Nephron (organoid): ENCODE data around the gene PDZD11.
"Not testable (repeated sequence)": the region's sequence is repeated elsewhere in the genome, so short reads cannot be mapped to it uniquely, and the experiment has no call there.

Experiments
- H3K27ac Mint-ChIP-seq, 3 experiments: 2 replicates each; pipeline ENCODE4 v1.8.0; 2020; ENCODE audit warnings: mixed read lengths in 3 of 3, mild to moderate bottlenecking in 2 of 3, moderate library complexity in 1 of 3
- H3K27me3 Mint-ChIP-seq: 2 replicates; pipeline ENCODE4 v1.8.0; 2021; ENCODE audit warnings: low read depth, mild to moderate bottlenecking, moderate library complexity, mixed read lengths
- H3K36me3 Mint-ChIP-seq: 2 replicates; pipeline ENCODE4 v1.8.0; 2020; ENCODE audit warnings: low read depth, mixed read lengths
- H3K4me1 Mint-ChIP-seq: 2 replicates; pipeline ENCODE4 v1.8.0; 2020; ENCODE audit warnings: mixed read lengths
- H3K4me3 Mint-ChIP-seq, 3 experiments: 2 replicates each; pipeline ENCODE4 v1.8.0; 2020; ENCODE audit warnings: mild to moderate bottlenecking in 3 of 3, mixed read lengths in 3 of 3, moderate library complexity in 2 of 3
- H3K9me3 Mint-ChIP-seq: 2 replicates; pipeline ENCODE4 v1.8.0; 2020; ENCODE audit warnings: mixed read lengths
- CTCF ChIP-seq, 3 experiments: fragments of 200-600 bp; sonication (generic); IDR thresholded peaks; one replicate each; pipeline ENCODE4 v1.5.0; 2021; ENCODE audit warnings: antibody characterized with exemption in 3 of 3; ENCODE audit not compliant: unreplicated experiment in 3 of 3

The PDZD11 gene

GRCh38 chrX:70324326-70324725 is 34.6 kb upstream of the PDZD11 start:
- H3K27ac Mint-ChIP-seq = no peak overlapping the region
- peaks cover 2% of the 10 kb centered on the region for H3K9me3 Mint-ChIP-seq
- TF ChIP-seq CTCF (IDR thresholded peaks at IDR 0.05; ENCODE audit: unreplicated experiment in 3 of 3) = no peak
- peaks cover 9% of the 10 kb centered on the region for H3K4me1 Mint-ChIP-seq
- no peaks in the 10 kb centered on the region for H3K36me3 Mint-ChIP-seq
- H3K27me3 Mint-ChIP-seq = no peaks in the 10 kb centered on the region
- no peak overlapping the region for H3K4me3 Mint-ChIP-seq

- H3K4me1 Mint-ChIP-seq, H3K36me3 Mint-ChIP-seq, H3K9me3 Mint-ChIP-seq, H3K4me3 Mint-ChIP-seq, H3K27ac Mint-ChIP-seq, H3K27me3 Mint-ChIP-seq: not testable (repeated sequence)
Measured at GRCh38 chrX:70323628-70324027, 33.9 kb upstream of the PDZD11 start.

GRCh38 chrX:70322784-70323183 is 33.1 kb upstream of the PDZD11 start:
- Mint-ChIP-seq H3K27ac (no peak overlapping the region), H3K4me1 (peaks cover 9% of the 10 kb centered on the region), H3K9me3 (peaks cover 2% of the 10 kb centered on the region), H3K36me3 (no peaks in the 10 kb centered on the region), H3K27me3 (no peaks in the 10 kb centered on the region), H3K4me3 (no peak overlapping the region)
- TF ChIP-seq CTCF (IDR thresholded peaks at IDR 0.05; ENCODE audit: unreplicated experiment in 3 of 3) = no peak

- peaks cover 6% of the 10 kb centered on the region for H3K9me3 Mint-ChIP-seq
- no peak overlapping the region for H3K4me3 Mint-ChIP-seq
- no peak overlapping the region for H3K27ac Mint-ChIP-seq
- no peaks in the 10 kb centered on the region for H3K27me3 Mint-ChIP-seq
- peaks cover 14% of the 10 kb centered on the region for H3K36me3 Mint-ChIP-seq
- H3K4me1 Mint-ChIP-seq = no peaks in the 10 kb centered on the region
- no peak for TF ChIP-seq CTCF (IDR thresholded peaks at IDR 0.05; ENCODE audit: unreplicated experiment in 3 of 3)
Measured at GRCh38 chrX:70313503-70313902, 23.8 kb upstream of the PDZD11 start.

GRCh38 chrX:70301716-70302115 is 12.0 kb upstream of the PDZD11 start:
- H3K27ac Mint-ChIP-seq = no peak overlapping the region
- peaks cover 20% of the 10 kb centered on the region for H3K36me3 Mint-ChIP-seq
- no peaks in the 10 kb centered on the region for H3K4me1 Mint-ChIP-seq
- no peaks in the 10 kb centered on the region for H3K27me3 Mint-ChIP-seq
- H3K9me3 Mint-ChIP-seq = peaks cover 3% of the 10 kb centered on the region
- no peak overlapping the region for H3K4me3 Mint-ChIP-seq
- no peak for TF ChIP-seq CTCF (IDR thresholded peaks at IDR 0.05; ENCODE audit: unreplicated experiment in 3 of 3)

- no peak overlapping the region for H3K4me3 Mint-ChIP-seq
- no peak overlapping the region for H3K27ac Mint-ChIP-seq
- no peaks in the 10 kb centered on the region for H3K27me3 Mint-ChIP-seq
- TF ChIP-seq CTCF (IDR thresholded peaks at IDR 0.05; ENCODE audit: unreplicated experiment in 3 of 3) = no peak
- H3K4me1 Mint-ChIP-seq = peaks cover 10% of the 10 kb centered on the region
- no peaks in the 10 kb centered on the region for H3K36me3 Mint-ChIP-seq
- peaks cover 3% of the 10 kb centered on the region for H3K9me3 Mint-ChIP-seq
Measured at GRCh38 chrX:70293621-70294020, 3.9 kb upstream of the PDZD11 start.
